GM12874 (cell line): Measurements from ENCODE around the gene IGFBP2.

Experiments used
- TF ChIP-seq, protein P1 (sequence below): IDR thresholded peaks from 2 replicates; pipeline ENCODE4 v1.5.1; 2011; ENCODE audit warnings: low read depth, mild to moderate bottlenecking, control low read depth, low read length, moderate library complexity; ENCODE audit not compliant: insufficient read depth

IGFBP2 gene

GRCh38 chr2:216618785-216619184 lies 14.4 kb upstream of the IGFBP2 start:
- TF ChIP-seq, protein P1, sequence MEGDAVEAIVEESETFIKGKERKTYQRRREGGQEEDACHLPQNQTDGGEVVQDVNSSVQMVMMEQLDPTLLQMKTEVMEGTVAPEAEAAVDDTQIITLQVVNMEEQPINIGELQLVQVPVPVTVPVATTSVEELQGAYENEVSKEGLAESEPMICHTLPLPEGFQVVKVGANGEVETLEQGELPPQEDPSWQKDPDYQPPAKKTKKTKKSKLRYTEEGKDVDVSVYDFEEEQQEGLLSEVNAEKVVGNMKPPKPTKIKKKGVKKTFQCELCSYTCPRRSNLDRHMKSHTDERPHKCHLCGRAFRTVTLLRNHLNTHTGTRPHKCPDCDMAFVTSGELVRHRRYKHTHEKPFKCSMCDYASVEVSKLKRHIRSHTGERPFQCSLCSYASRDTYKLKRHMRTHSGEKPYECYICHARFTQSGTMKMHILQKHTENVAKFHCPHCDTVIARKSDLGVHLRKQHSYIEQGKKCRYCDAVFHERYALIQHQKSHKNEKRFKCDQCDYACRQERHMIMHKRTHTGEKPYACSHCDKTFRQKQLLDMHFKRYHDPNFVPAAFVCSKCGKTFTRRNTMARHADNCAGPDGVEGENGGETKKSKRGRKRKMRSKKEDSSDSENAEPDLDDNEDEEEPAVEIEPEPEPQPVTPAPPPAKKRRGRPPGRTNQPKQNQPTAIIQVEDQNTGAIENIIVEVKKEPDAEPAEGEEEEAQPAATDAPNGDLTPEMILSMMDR, result no peak

DNA sequence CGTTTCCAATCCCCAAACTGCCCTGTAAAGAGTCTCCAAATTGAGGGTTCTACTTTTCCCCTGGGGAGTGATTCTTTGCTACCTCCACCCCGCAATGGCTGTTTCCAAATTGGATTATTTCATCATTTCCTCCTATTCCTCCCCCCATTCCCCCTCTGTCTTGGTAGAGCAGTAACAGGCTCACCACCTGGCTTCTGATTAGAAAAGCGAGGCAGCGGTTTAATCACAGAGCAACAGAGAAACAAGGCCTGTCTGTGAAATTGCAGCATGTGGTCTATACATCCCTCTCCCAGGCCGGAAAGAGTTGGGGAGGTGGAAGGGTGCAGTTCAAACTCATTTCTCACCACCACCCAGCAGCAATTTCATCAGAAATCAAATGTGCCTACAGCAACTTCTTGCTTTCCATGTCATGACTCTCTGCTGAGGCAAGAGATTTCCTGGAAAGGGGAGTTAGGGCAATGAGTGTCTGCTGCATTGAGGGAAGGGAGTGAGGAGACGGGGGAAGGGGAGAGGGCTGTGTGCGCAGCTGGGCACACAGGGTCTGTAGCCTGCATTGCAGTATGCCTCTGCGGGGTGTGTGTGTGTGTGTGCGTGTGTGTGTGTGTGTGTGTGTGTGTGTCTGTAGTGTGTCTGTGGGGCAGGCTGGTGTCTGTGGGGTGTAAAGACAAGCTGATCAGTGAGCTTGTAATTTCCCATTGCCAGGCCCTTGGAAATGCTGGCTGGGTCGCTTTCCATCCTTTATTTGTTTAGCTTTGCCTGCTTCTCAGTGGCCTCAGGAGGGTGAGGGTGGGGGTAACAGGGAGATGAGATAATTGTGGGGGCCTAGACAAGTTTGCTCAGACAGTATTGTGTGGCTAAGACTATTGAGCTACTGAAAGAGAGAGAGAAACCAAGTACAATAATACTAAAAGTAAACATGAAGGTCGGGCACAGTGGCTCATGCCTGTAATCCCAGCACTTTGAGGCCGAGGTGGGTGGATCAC lies 13.5 kb upstream of the IGFBP2 start:
- TF ChIP-seq, protein P1, result no peak

GRCh38 chr2:216620786-216621185 lies 12.4 kb upstream of the IGFBP2 start:
- TF ChIP-seq, protein P1, result no peak

- TF ChIP-seq, protein P1, result no peak
These were observed 11.9 kb upstream of the IGFBP2 start for GRCh38 chr2:216621292-216621691.

DNA sequence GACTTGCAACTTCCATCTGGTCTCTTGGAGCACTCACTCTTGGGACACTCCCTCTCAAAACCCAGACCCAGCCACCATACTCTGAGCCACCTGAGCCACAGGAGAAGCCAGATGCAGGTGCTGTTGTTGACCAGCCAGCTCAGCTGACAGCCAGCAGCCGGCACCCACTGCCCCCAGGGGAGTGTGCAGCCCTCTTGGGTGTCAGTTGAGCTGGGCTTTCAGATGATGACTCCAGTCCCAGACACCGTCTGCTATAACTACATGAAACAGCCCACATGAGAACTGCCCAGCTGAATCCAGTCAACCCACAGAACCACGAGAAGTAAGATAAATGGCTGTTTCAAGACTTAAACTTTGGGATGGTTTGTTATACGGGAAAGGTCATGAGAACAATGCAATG lies 10.7 kb upstream of the IGFBP2 start:
- TF ChIP-seq, protein P1, result no peak

DNA sequence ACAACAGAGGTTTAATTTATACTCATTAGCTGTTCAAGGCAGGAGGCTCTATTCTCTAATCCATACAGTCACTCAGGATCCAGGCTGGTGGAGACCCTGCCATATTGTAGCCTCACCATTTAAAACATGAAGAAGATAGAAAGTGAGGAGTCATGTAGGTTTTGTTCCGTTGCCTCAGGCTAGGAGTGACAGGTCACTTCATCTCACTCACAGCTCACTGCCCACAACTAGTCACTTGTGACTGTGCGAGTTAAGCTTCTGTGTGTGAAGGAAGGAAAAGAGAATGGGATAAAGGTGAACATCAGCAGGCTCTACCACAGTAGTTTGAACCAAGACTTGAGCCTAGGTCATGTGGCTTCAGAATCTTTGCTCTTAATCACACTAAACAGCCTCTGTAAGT lies 9.0 kb upstream of the IGFBP2 start:
- TF ChIP-seq, protein P1, result no peak

- TF ChIP-seq, protein P1, result no peak
These were observed 6.9 kb upstream of the IGFBP2 start for GRCh38 chr2:216626168-216626874.
